Bronchial epithelial cell (primary cell): ENCODE data around the gene MRPS25. TPM values are rescaled to one million over a fixed set of nuclear protein-coding genes. Genes with fewer than 3 reads are reported as not detected.

Source experiments
- DNase-seq: peaks from one replicate; pipeline ENCODE4 v3.0.0-alpha.2; 2010; ENCODE audit warnings: low read depth
- FAIRE-seq: peaks from 2 replicates; lab custom pipeline; 2011; peaks lifted over from hg19 to GRCh38; lab: Jason Lieb, UNC
- H3K27me3 ChIP-seq: 2 replicates; pipeline ENCODE4 v1.5.1; 2011; ENCODE audit warnings: low read length; ENCODE audit not compliant: control insufficient read depth, insufficient read depth
- H3K36me3 ChIP-seq: 2 replicates; pipeline ENCODE4 v1.5.1; 2011; ENCODE audit warnings: low read length; ENCODE audit not compliant: control insufficient read depth, insufficient read depth
- H3K4me3 ChIP-seq: 2 replicates; pipeline ENCODE4 v1.5.1; 2011; ENCODE audit warnings: mild to moderate bottlenecking, low read depth, low read length, control low read depth
- total RNA-seq: library from RNA; depleted of rRNA; stranded (reverse); fragments of >200 nt; gene quantifications from 2 replicates; pipeline ENCODE4 v1.2.1, GENCODE V29; 2014
- TF ChIP-seq, protein P1 (sequence below): IDR thresholded peaks from 2 replicates; pipeline ENCODE4 v1.5.1; 2011; ENCODE audit warnings: mild to moderate bottlenecking, moderate library complexity, low read length, control low read depth, inconsistent platforms; ENCODE audit not compliant: insufficient read depth, severe bottlenecking

The MRPS25 gene
- total RNA-seq, 1 donor from 2014 or later, result 11.1 TPM

GRCh38 chr3:15108082-15108545, 43.0 kb upstream of the MRPS25 start:
- no peak overlapping the region for H3K4me3 ChIP-seq
- H3K27me3 ChIP-seq, result no peaks in the 10 kb centered on the region
- FAIRE-seq (no peak), DNase-seq (peak; percentile 54)
- no peaks in the 10 kb centered on the region for H3K36me3 ChIP-seq
- TF ChIP-seq, protein P1, sequence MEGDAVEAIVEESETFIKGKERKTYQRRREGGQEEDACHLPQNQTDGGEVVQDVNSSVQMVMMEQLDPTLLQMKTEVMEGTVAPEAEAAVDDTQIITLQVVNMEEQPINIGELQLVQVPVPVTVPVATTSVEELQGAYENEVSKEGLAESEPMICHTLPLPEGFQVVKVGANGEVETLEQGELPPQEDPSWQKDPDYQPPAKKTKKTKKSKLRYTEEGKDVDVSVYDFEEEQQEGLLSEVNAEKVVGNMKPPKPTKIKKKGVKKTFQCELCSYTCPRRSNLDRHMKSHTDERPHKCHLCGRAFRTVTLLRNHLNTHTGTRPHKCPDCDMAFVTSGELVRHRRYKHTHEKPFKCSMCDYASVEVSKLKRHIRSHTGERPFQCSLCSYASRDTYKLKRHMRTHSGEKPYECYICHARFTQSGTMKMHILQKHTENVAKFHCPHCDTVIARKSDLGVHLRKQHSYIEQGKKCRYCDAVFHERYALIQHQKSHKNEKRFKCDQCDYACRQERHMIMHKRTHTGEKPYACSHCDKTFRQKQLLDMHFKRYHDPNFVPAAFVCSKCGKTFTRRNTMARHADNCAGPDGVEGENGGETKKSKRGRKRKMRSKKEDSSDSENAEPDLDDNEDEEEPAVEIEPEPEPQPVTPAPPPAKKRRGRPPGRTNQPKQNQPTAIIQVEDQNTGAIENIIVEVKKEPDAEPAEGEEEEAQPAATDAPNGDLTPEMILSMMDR, result peak; percentile 97

- no peak for DNase-seq
- Histone ChIP-seq H3K4me3 (no peak overlapping the region), H3K36me3 (no peaks in the 10 kb centered on the region), H3K27me3 (no peaks in the 10 kb centered on the region)
- TF ChIP-seq, protein P1, result no peak
- FAIRE-seq, result no peak
Observed at GRCh38 chr3:15107075-15107947, 42.2 kb upstream of the MRPS25 start.

DNA sequence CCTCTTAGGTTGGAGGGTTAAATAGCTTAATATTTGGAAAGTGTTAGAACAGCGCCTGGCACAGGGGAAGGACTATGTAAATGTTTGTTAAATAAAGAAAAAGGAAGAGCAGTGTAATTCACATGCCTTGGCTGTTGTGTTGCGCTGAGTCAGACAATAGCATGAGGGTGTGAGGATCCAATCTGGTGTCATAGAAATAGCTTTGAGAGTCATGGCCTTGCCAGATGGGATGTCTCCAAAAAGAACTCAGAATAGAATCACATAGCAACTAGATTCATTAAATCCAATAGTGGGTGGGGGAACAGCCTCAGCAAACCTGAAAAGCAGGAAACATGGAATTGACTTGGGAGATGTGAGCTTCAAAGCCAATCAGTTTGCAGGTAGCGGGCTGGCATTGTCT, 37.7 kb upstream of the MRPS25 start:
- peak; percentile 40 for DNase-seq
- FAIRE-seq, result no peak
- TF ChIP-seq, protein P1, result no peak
- no peaks in the 10 kb centered on the region for H3K27me3 ChIP-seq
- no peak overlapping the region for H3K4me3 ChIP-seq
- H3K36me3 ChIP-seq, result no peaks in the 10 kb centered on the region

DNA sequence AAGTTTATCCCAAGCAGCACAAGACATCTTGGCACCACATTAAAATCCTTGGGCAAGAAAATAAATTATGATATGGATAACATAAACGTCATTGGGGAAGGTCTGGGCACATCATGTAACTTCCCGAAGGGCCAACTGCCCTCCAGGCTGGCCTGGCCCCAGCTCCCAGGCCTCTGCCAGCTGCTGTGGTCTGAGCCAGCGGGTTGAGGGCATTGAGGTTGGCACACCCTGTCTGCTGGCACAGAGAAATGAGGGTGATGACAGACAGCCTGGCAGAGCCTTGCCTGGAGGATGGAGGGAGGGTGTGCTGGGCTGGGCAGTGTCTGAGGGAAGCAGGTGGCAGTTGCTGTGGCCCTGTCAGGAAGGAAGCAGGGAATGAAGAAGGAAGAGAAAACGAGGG, 37.1 kb upstream of the MRPS25 start:
- FAIRE-seq, result no peak
- TF ChIP-seq, protein P1, result no peak
- Histone ChIP-seq H3K36me3 (no peaks in the 10 kb centered on the region), H3K4me3 (no peak overlapping the region), H3K27me3 (no peaks in the 10 kb centered on the region)
- no peak for DNase-seq

GRCh38 chr3:15099364-15100098, 34.4 kb upstream of the MRPS25 start:
- Histone ChIP-seq H3K27me3 (no peaks in the 10 kb centered on the region), H3K36me3 (peaks cover 9% of the 10 kb centered on the region), H3K4me3 (peak overlapping the region; percentile 89)
- FAIRE-seq, result no peak
- DNase-seq, result no peak
- TF ChIP-seq, protein P1, result no peak
